OCI-LY1 (cell line): ENCODE data around the gene DTL.

Experiments used
- H2AFZ ChIP-seq: fragments of 200-600 bp; sonication (generic), shearing (Covaris generic); 2 replicates; pipeline ENCODE4 v1.6.0; 2014; ENCODE audit warnings: antibody characterized with exemption, mild to moderate bottlenecking, low read length
- H3F3A ChIP-seq: fragments of 200-600 bp; sonication (generic), shearing (Covaris generic); 2 replicates; pipeline ENCODE4 v1.6.0; 2014; ENCODE audit warnings: mild to moderate bottlenecking, antibody characterized with exemption, low read length, moderate library complexity; ENCODE audit not compliant: insufficient read depth
- H3K27ac ChIP-seq: fragments of 200-600 bp; sonication (generic); 2 replicates; pipeline ENCODE4 v1.5.1; 2014; ENCODE audit warnings: low read length, mixed run types, mild to moderate bottlenecking, low read depth; ENCODE audit not compliant: poor library complexity, severe bottlenecking
- H3K27me3 ChIP-seq: fragments of 200-600 bp; sonication (generic); 2 replicates; pipeline ENCODE4 v1.6.0; 2014; ENCODE audit warnings: antibody characterized with exemption, mild to moderate bottlenecking, low read length, moderate library complexity; ENCODE audit not compliant: insufficient read depth
- H3K36me3 ChIP-seq: fragments of 200-600 bp; sonication (generic); 2 replicates; pipeline ENCODE4 v1.6.1; 2014; ENCODE audit warnings: mild to moderate bottlenecking, antibody characterized with exemption, low read length, moderate library complexity, mixed read lengths; ENCODE audit not compliant: insufficient read depth
- H3K4me1 ChIP-seq: fragments of 200-600 bp; sonication (generic); 2 replicates; pipeline ENCODE4 v1.5.1; 2014; ENCODE audit warnings: mild to moderate bottlenecking, low read length, moderate library complexity; ENCODE audit not compliant: insufficient read depth, severe bottlenecking
- H3K4me2 ChIP-seq: fragments of 200-600 bp; sonication (generic), shearing (Covaris generic); 2 replicates; pipeline ENCODE4 v1.6.1; 2014; ENCODE audit warnings: low read length
- H3K4me3 ChIP-seq: fragments of 200-600 bp; sonication (generic); 2 replicates; pipeline ENCODE4 v1.5.1; 2014; ENCODE audit warnings: low read length, low read depth, mild to moderate bottlenecking, mixed read lengths; ENCODE audit not compliant: poor library complexity, severe bottlenecking
- H3K79me2 ChIP-seq: fragments of 200-600 bp; shearing (Covaris generic); 2 replicates; pipeline ENCODE4 v1.6.1; 2016; ENCODE audit warnings: mixed run types, low read length, mixed read lengths; ENCODE audit not compliant: insufficient read depth
- H3K9ac ChIP-seq: fragments of 200-600 bp; sonication (generic), shearing (Covaris generic); 2 replicates; pipeline ENCODE4 v1.6.1; 2014; ENCODE audit warnings: mild to moderate bottlenecking, low read length, mixed read lengths
- H3K9me2 ChIP-seq: fragments of 200-600 bp; sonication (generic), shearing (Covaris generic); 2 replicates; pipeline ENCODE4 v1.6.1; 2014; ENCODE audit warnings: low read depth, mild to moderate bottlenecking, low read length, mixed read lengths
- H3K9me3 ChIP-seq: fragments of 200-600 bp; shearing (Covaris generic); 2 replicates; pipeline ENCODE4 v1.6.1; 2014; ENCODE audit warnings: low read length, mixed read lengths
- H4K20me1 ChIP-seq: fragments of 200-600 bp; sonication (generic), shearing (Covaris generic); 2 replicates; pipeline ENCODE4 v1.6.0; 2016; ENCODE audit warnings: mild to moderate bottlenecking, low read length; ENCODE audit not compliant: insufficient read depth
- EZH2 ChIP-seq: fragments of 200-600 bp; sonication (generic), shearing (Covaris generic); IDR thresholded peaks from 2 replicates; pipeline ENCODE4 v1.8.0; 2017; ENCODE audit warnings: borderline replicate concordance, mixed run types, mild to moderate bottlenecking, antibody characterized with exemption, low read length, moderate library complexity, mixed read lengths
- TF ChIP-seq, protein P1 (sequence below): fragments of 200-600 bp; sonication (generic), shearing (Covaris generic); IDR thresholded peaks from 2 replicates; pipeline ENCODE4 v1.5.1; 2017; ENCODE audit warnings: mild to moderate bottlenecking, antibody characterized with exemption, low read length, moderate library complexity, mixed read lengths

DTL gene

DNA sequence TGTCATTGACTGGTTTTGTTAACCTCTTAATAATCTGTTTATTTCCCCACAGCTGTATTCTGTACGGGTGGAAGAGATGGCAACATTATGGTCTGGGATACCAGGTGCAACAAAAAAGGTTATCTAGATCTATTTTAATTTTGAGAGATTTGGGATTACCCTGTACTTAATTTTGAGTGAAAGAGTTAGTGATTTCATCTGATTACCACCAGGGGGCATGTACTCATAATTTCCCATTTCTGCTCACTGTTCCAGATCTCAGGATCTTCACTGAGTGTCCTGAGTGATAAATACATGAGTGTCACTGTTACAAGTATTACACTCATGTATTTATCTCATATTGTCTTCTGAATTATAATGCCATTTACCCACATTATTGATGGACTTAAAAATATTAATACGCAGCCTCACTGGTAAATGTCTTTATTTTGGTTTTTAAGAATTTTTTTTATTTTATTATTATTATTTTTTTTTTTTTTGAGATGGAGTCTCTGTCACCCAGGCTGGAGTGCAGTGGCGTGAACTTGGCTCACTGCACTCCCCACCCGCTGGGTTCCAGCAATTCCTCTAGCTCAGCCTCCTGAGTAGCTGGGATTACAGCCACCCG lies 27.4 kb downstream of the DTL start:
- H2AFZ ChIP-seq = no peak overlapping the region
- no peak overlapping the region for H3K4me2 ChIP-seq
- H3K27ac ChIP-seq = no peak overlapping the region
- no peak for TF ChIP-seq EZH2
- TF ChIP-seq, protein P1, sequence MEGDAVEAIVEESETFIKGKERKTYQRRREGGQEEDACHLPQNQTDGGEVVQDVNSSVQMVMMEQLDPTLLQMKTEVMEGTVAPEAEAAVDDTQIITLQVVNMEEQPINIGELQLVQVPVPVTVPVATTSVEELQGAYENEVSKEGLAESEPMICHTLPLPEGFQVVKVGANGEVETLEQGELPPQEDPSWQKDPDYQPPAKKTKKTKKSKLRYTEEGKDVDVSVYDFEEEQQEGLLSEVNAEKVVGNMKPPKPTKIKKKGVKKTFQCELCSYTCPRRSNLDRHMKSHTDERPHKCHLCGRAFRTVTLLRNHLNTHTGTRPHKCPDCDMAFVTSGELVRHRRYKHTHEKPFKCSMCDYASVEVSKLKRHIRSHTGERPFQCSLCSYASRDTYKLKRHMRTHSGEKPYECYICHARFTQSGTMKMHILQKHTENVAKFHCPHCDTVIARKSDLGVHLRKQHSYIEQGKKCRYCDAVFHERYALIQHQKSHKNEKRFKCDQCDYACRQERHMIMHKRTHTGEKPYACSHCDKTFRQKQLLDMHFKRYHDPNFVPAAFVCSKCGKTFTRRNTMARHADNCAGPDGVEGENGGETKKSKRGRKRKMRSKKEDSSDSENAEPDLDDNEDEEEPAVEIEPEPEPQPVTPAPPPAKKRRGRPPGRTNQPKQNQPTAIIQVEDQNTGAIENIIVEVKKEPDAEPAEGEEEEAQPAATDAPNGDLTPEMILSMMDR = peak; percentile 78
- no peaks in the 10 kb centered on the region for H3K27me3 ChIP-seq
- no peaks in the 10 kb centered on the region for H3K9me3 ChIP-seq
- peaks cover 35% of the 10 kb centered on the region for H3K36me3 ChIP-seq
- no peaks in the 10 kb centered on the region for H3K9me2 ChIP-seq
- no peaks in the 10 kb centered on the region for H4K20me1 ChIP-seq
- H3K9ac ChIP-seq = no peak overlapping the region
- H3K4me1 ChIP-seq = no peaks in the 10 kb centered on the region
- no peaks in the 10 kb centered on the region for H3K79me2 ChIP-seq
- no peak overlapping the region for H3K4me3 ChIP-seq
- H3F3A ChIP-seq = no peaks in the 10 kb centered on the region; the same call in 1 of the 2 replicates

DNA sequence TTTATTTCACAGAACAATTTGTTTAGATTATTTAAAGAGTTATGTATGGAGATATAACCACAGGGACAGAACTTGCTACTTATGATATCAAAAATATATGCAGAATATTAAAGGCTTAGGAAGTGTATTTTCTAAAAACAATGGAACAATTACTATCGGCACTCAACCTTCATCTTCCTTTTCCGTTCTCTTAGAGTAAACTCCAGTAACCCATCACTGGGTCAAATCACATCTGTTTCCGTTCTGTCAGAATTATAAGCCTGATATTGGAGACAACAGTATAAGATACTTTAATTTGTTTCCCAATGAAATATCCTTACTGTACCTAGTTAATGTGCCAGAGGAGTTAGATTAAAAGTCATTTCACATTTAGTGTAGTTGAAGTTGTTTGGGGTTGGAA lies 32.2 kb downstream of the DTL start:
- Histone ChIP-seq H3F3A (no peaks in the 10 kb centered on the region), H3K4me1 (no peaks in the 10 kb centered on the region), H4K20me1 (no peaks in the 10 kb centered on the region), H3K36me3 (peaks cover 76% of the 10 kb centered on the region), H2AFZ (no peak overlapping the region), H3K27ac (no peak overlapping the region), H3K4me2 (no peak overlapping the region), H3K4me3 (no peak overlapping the region), H3K27me3 (no peaks in the 10 kb centered on the region), H3K79me2 (no peaks in the 10 kb centered on the region), H3K9me2 (no peaks in the 10 kb centered on the region), H3K9me3 (no peaks in the 10 kb centered on the region), H3K9ac (no peak overlapping the region)
- TF ChIP-seq, protein P1 = no peak
- TF ChIP-seq EZH2 = no peak

DNA sequence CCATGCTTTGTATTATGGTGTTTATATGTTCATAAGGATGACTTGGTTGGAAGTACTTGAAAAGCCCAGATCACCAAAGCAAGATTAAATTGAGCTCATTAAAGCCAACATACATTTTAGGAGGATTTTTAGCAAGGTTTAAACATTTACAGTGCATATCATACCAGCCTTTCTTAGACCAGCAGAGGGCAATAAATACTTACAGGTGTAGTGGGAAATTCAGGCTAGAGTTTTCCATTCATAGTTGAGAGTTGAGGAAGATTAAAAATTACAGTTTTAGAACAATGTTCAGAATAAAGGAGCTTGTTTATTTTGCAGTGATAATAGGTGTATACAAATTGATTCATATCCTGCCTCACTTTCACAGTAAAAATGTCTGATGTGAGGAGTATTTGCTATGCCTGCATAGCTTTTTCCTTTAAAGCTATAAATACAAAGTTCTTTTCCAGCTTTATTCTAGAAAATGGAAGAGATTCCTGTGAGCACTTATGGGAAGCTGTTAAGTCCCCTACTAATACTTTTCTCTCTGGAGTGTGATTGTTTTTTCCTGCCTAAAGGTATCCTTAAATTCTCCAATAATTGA lies 35.3 kb downstream of the DTL start:
- Histone ChIP-seq H4K20me1 (no peaks in the 10 kb centered on the region), H3K27me3 (no peaks in the 10 kb centered on the region), H3K4me1 (no peaks in the 10 kb centered on the region), H3K4me3 (no peak overlapping the region), H3K9ac (no peak overlapping the region), H3K4me2 (no peak overlapping the region), H2AFZ (no peak overlapping the region), H3K9me2 (no peaks in the 10 kb centered on the region), H3K27ac (no peak overlapping the region), H3K79me2 (no peaks in the 10 kb centered on the region), H3K9me3 (no peaks in the 10 kb centered on the region), H3F3A (no peaks in the 10 kb centered on the region), H3K36me3 (peaks cover 84% of the 10 kb centered on the region)
- TF ChIP-seq, protein P1 = peak; percentile 85
- TF ChIP-seq EZH2 = no peak
